ENCODE data around the gene CPVL. TPM values are rescaled to one million over a fixed set of nuclear protein-coding genes. Genes with fewer than 3 reads are reported as not detected.

The CPVL gene
- total and polyA plus RNA-seq, 2 of the 8 experiments (the other 6 are each of a cell fraction or from before 2014, with no cell fraction given): 40.0 to 55.0 TPM

GRCh38 chr7:29160080-29160479 lies 13.7 kb upstream of the CPVL start:
- Histone ChIP-seq H3K14ac (ENCODE audit: insufficient read length) (no peak overlapping the region), H2AFZ (ENCODE audit: low read length) (no peak overlapping the region), H3K56ac (replicated peaks; ENCODE audit: insufficient read length, low read depth, low read length) (no peak overlapping the region), H3K79me1 (ENCODE audit: low read depth, low read length) (no peaks in the 10 kb centered on the region), H2AK5ac (ENCODE audit: low read depth, low read length) (no peak overlapping the region), H4K20me1 (replicated peaks in 1 of 2; ENCODE audit: control insufficient read depth in 1 of 2, insufficient read depth in 2 of 2, low read length in 2 of 2) (peaks cover 0 to 2% of the 10 kb centered on the region in 2 experiments), H2BK5ac (ENCODE audit: low read depth, low read length) (no peak overlapping the region), H2BK15ac (ENCODE audit: low read length) (no peak overlapping the region), H4K5ac (ENCODE audit: insufficient read length, low read depth, low read length) (no peak overlapping the region), H3K23me2 (ENCODE audit: low read depth, low read length) (no peaks in the 10 kb centered on the region), H3K27ac (ENCODE audit: low read depth, low read length) (no peak overlapping the region), H3K4me1 (replicated peaks in 1 of 4; ENCODE audit: control insufficient read depth in 3 of 4, insufficient read depth in 4 of 4, low read length in 3 of 4) (peaks cover 0 to 8% (median 6%) of the 10 kb centered on the region in 4 experiments; a peak in 3 of 7 replicates), H3K9ac (replicated peaks in 1 of 4; ENCODE audit: extremely low read depth in 1 of 4, low read depth in 3 of 4, low read length in 3 of 4) (no peak overlapping the region), H3K36me3 (ENCODE audit: control insufficient read depth in 2 of 4, insufficient read depth in 4 of 4, low read length in 3 of 4) (no peaks in the 10 kb centered on the region), H3K79me2 (ENCODE audit: control insufficient read depth in 1 of 2, insufficient read depth in 2 of 2, low read length in 2 of 2) (no peaks in the 10 kb centered on the region), H2BK20ac (ENCODE audit: low read length) (no peak overlapping the region), H2BK120ac (replicated peaks; ENCODE audit: low read depth, low read length) (no peak overlapping the region), H4K8ac (ENCODE audit: extremely low read depth, insufficient read depth, low read length) (no peak overlapping the region), H2BK12ac (ENCODE audit: low read depth, low read length) (no peak overlapping the region), H3K18ac (ENCODE audit: extremely low read depth, low read length) (no peak overlapping the region), H3K4me2 (ENCODE audit: insufficient read depth in 1 of 2, low read depth in 2 of 2, low read length in 2 of 2) (no peak overlapping the region), H3K23ac (ENCODE audit: insufficient read length) (no peak overlapping the region), H3K4me3 (ENCODE audit: extremely low read depth in 1 of 4, insufficient read depth in 2 of 4, low read depth in 3 of 4, low read length in 4 of 4) (no peak overlapping the region), H3K4ac (replicated peaks; ENCODE audit: insufficient read length, low read depth, low read length) (no peak overlapping the region), H3K27me3 (replicated peaks in 1 of 4; ENCODE audit: control insufficient read depth in 3 of 4, extremely low read depth in 1 of 4, insufficient read depth in 3 of 4, low read length in 3 of 4) (no peaks in the 10 kb centered on the region), H3K9me3 (ENCODE audit: insufficient read depth in 2 of 2, low read depth in 1 of 2, low read length in 1 of 2) (no peaks in the 10 kb centered on the region), H4K91ac (replicated peaks; ENCODE audit: insufficient read length, low read length) (no peak overlapping the region)
- CTCF ChIA-PET (ENCODE audit: partially characterized antibody): interaction anchor here (0.6 to 1.5 kb wide), 2 partner anchors 59 to 238 kb away, joined by 3 to 5 read pairs; no protein-coding TSS in a partner anchor
- TF ChIP-seq GTF2F1 (IDR thresholded peaks at IDR 0.05; ENCODE audit: borderline replicate concordance, low read depth, low read length): no peak
- TF ChIP-seq POLR2A (IDR thresholded peaks at IDR 0.05; ENCODE audit: control extremely low read depth in 1 of 2, low read depth in 2 of 2, low read length in 2 of 2): no peak
- TF ChIP-seq SRF (IDR thresholded peaks at IDR 0.05; ENCODE audit: low read depth, low read length): no peak
- TF ChIP-seq BACH1 (IDR thresholded peaks at IDR 0.05; ENCODE audit: low read length): no peak
- TF ChIP-seq BCL11A (IDR thresholded peaks at IDR 0.05; ENCODE audit: low read depth in 2 of 2, low read length in 2 of 2): no peak
- TF ChIP-seq NANOG (IDR thresholded peaks at IDR 0.05; ENCODE audit: insufficient read depth, low read depth, low read length, poor library complexity, severe bottlenecking): no peak
- POLR2A ChIA-PET (ENCODE audit: partially characterized antibody): no interaction called here
- WGBS, 2 experiments (ENCODE audit: extremely low coverage in 1 of 2, insufficient coverage in 1 of 2, insufficient read length in 1 of 2, insufficient replicate concordance in 2 of 2, low coverage in 1 of 2, low lambda C conversion rate in 2 of 2, missing lambda C conversion rate in 1 of 2): 97% methylated on average over 2 of the region's 2 CpGs; no CpG with 5 or more reads in 1 of the 2 experiments
- DNase-seq (ENCODE audit: low read depth in 1 of 2, low spot score in 2 of 2): no peak
- no peak for FAIRE-seq

All from H1 (cell line).